Tibial nerve (tissue), 4 donors: ENCODE data around the gene SF3B4. TPM values are rescaled to one million over a fixed set of nuclear protein-coding genes. Genes with fewer than 3 reads are reported as not detected.
A peak's percentile ranks its signal among the peaks of the same experiment; 100 is the strongest.
"Not testable (repeated sequence)": the region's sequence is repeated elsewhere in the genome, so short reads cannot be mapped to it uniquely, and the experiment has no call there.

Source experiments
- DNase-seq, 2 donors: peaks; one replicate each; pipeline ENCODE4 v3.0.0-alpha.2; 2019; ENCODE audit warnings: low spot score in 2 of 2
- H3K27ac ChIP-seq, 4 donors: fragments of 200-600 bp; sonication (generic) in 3 of 4; one replicate each; pipeline ENCODE4 v1.5.1; 2017 to 2019; ENCODE audit warnings: mild to moderate bottlenecking in 1 of 4
- H3K27me3 ChIP-seq, 2 donors: fragments of 200-600 bp; sonication (generic) in 1 of 2; one replicate each; pipeline versions ENCODE4 v1.5.1 to v1.6.0; 2017 to 2019
- H3K36me3 ChIP-seq, 3 donors: fragments of 200-600 bp; sonication (generic); one replicate each; pipeline ENCODE4 v1.5.1; 2018 to 2019
- H3K4me1 ChIP-seq, 4 donors: fragments of 200-600 bp; sonication (generic) in 3 of 4; one replicate each; pipeline ENCODE4 v1.5.1; 2017 to 2019
- H3K4me3 ChIP-seq, 4 donors: fragments of 200-600 bp; sonication (generic) in 3 of 4; one replicate each; pipeline ENCODE4 v1.5.1; 2017 to 2019; ENCODE audit warnings: mild to moderate bottlenecking in 1 of 4, moderate library complexity in 1 of 4
- H3K9me3 ChIP-seq, 4 donors: fragments of 200-600 bp; sonication (generic) in 3 of 4; one replicate each; pipeline ENCODE4 v1.5.1; 2017 to 2019
- CTCF ChIP-seq, 5 experiments: fragments of 200-600 bp in 3 of 5; fragments of 450-650 bp in 2 of 5; sonication (generic) in 3 of 5; IDR thresholded peaks; one replicate each; pipeline ENCODE4 v1.5.1; 2016 to 2019; ENCODE audit warnings: antibody characterized with exemption in 5 of 5, mild to moderate bottlenecking in 3 of 5, moderate library complexity in 2 of 5
- EP300 ChIP-seq, 2 donors: sonication (generic); formaldehyde crosslinking; IDR thresholded peaks; one replicate each; pipeline ENCODE4 v1.6.1; 2017; ENCODE audit warnings: antibody characterized with exemption in 2 of 2, mild to moderate bottlenecking in 1 of 2
- POLR2A ChIP-seq, 2 donors: fragments of 450-650 bp; IDR thresholded peaks; one replicate each; pipeline ENCODE4 v1.6.1; 2017; ENCODE audit warnings: antibody characterized with exemption in 2 of 2, mild to moderate bottlenecking in 2 of 2, moderate library complexity in 2 of 2
- WGBS, 2 donors: methylation state at CpG; one replicate each; pipeline ENCODE4 v1.1.5; 2018; 5-methylcytosine and 5-hydroxymethylcytosine counted together
- total RNA-seq, 4 donors: library from RNA; depleted of rRNA; stranded (reverse); fragments of >200 nt; gene quantifications; one replicate each; pipeline ENCODE4 v1.1.0, GENCODE V29; 2016

Gene SF3B4
- total RNA-seq, 4 donors from 2014 or later, result 6.3 to 14.3 (median 9.7) TPM

DNA sequence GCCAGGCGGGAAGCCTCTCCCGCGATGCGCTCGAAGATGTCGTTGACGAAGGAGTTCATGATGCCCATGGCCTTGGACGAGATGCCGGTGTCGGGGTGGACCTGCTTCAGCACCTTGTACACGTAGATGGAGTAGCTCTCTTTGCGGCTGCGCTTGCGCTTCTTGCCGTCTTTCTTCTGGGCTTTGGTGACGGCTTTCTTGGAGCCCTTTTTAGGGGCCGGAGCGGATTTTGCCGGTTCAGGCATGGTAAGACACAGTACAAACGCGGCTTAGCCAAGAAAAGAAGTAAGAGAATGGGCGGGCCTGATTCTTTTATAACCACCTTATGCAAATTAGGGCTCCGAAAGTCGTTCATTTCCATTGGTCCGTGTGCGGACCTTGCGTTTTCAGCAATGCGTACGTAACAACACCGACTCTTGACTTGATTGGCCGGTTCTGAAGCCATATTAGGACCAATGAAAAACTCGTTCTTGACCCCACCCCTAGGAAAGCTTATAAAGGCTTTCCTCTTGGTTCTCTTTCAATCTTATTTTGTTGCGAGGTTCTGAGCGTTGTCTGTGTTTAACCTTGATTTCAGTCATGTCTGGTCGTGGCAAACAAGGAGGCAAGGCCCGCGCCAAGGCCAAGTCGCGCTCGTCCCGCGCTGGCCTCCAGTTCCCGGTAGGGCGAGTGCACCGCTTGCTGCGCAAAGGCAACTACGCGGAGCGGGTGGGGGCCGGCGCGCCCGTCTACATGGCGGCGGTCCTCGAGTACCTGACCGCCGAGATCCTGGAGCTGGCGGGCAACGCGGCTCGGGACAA lies 41.0 kb downstream of the SF3B4 start:
- TF ChIP-seq CTCF (IDR thresholded peaks at IDR 0.05) (peak in 2 of 5 experiments; percentile 31 to 34), EP300 (IDR thresholded peaks at IDR 0.05) (peak; percentile 96 to 100), POLR2A (IDR thresholded peaks at IDR 0.05) (peak; percentile 98 to 99)

GRCh38 chr1:149886121-149886395 lies 41.5 kb downstream of the SF3B4 start:
- peak overlapping the region; percentile 63 to 83 (median 72) for H3K4me3 ChIP-seq
- 0 to 1% methylated on average over 17 to 19 of the region's 19 CpGs for WGBS, 2 donors
- H3K27ac ChIP-seq, result peak overlapping the region; percentile 95 to 100 (median 96)

More for the DNA sequence above, 41.0 kb downstream of the SF3B4 start:
- H3K27me3 ChIP-seq, result no peaks in the 10 kb centered on the region
- peak overlapping the region; percentile 95 to 100 (median 100) for H3K27ac ChIP-seq
- H3K9me3 ChIP-seq, result no peaks in the 10 kb centered on the region
- peak overlapping the region; percentile 63 to 89 (median 78) for H3K4me3 ChIP-seq
- peak; percentile 70 to 96 for DNase-seq
- peaks cover 0 to 26% (median 14%) of the 10 kb centered on the region in 4 donors for H3K4me1 ChIP-seq
- WGBS, 2 donors, result 0% methylated on average over 54 to 60 of the region's 62 CpGs
- no peaks in the 10 kb centered on the region for H3K36me3 ChIP-seq

GRCh38 chr1:149885339-149886120 lies 42.1 kb downstream of the SF3B4 start:
- peak in 1 of 5 experiments; percentile 42 for TF ChIP-seq CTCF (IDR thresholded peaks at IDR 0.05)
- peak; percentile 69 to 71 for TF ChIP-seq POLR2A (IDR thresholded peaks at IDR 0.05)
- peak; percentile 39 to 88 for TF ChIP-seq EP300 (IDR thresholded peaks at IDR 0.05)
- Histone ChIP-seq H3K36me3 (no peaks in the 10 kb centered on the region), H3K27ac (peak overlapping the region; percentile 95 to 100 (median 96)), H3K9me3 (no peaks in the 10 kb centered on the region), H3K27me3 (no peaks in the 10 kb centered on the region), H3K4me3 (peak overlapping the region; percentile 63 to 83 (median 72)), H3K4me1 (peaks cover 0 to 26% (median 14%) of the 10 kb centered on the region in 4 donors)
- peak; percentile 85 to 86 for DNase-seq
- WGBS, 2 donors, result 0% methylated on average over 36 of the region's 36 CpGs

More at GRCh38 chr1:149886121-149886395, 41.5 kb downstream of the SF3B4 start:
- peaks cover 0 to 26% (median 14%) of the 10 kb centered on the region in 4 donors for H3K4me1 ChIP-seq
- not testable (repeated sequence) for H3K36me3 ChIP-seq, DNase-seq, H3K27me3 ChIP-seq, H3K9me3 ChIP-seq

- Histone ChIP-seq H3K36me3 (no peaks in the 10 kb centered on the region), H3K9me3 (no peaks in the 10 kb centered on the region), H3K4me3 (peak overlapping the region; percentile 63 to 83 (median 72)), H3K4me1 (peaks cover 0 to 26% (median 14%) of the 10 kb centered on the region in 4 donors), H3K27me3 (no peaks in the 10 kb centered on the region), H3K27ac (peak overlapping the region; percentile 95 to 100 (median 96))
- no peak for DNase-seq
- 5% methylated on average over 9 of the region's 9 CpGs for WGBS, 2 donors
- TF ChIP-seq EP300 (IDR thresholded peaks at IDR 0.05) (no peak), POLR2A (IDR thresholded peaks at IDR 0.05) (no peak), CTCF (IDR thresholded peaks at IDR 0.05) (no peak)
Observed at GRCh38 chr1:149884433-149885338, 42.9 kb downstream of the SF3B4 start.

DNA sequence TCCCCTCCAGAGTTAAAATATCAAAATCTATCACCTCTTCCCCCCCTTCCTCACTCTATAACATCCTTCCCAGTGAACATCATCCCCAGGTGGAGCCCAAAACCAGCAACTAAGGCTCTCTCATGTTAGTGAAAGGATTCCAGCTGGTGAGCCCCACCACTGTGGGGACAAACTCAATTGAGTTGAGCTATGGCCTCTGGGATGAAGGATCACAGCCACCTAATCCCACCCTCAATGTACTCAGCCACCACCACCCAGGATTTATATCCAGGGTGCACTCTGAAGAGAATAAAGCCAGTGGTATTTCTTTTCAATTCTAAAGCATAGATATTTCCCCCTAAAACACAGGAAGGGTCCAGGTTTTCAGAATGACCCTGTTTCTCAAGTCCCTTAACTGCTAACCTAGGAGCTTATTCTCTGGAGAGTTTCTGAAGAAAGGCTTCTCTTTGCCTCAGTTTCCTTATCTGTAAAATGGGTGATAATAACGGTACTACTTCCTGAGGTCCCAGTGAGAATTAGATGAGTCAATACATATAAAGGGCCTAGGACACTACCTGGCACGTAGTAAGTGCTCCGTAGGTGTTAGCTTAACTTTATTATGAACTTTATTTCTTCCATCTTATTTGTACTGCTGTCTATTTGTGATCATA lies 43.9 kb downstream of the SF3B4 start:
- no peak overlapping the region for H3K4me3 ChIP-seq
- peak overlapping the region in 1 of 4 donors; percentile 98 for H3K27ac ChIP-seq
- no peaks in the 10 kb centered on the region for H3K27me3 ChIP-seq
- 86 to 89% methylated on average over 3 of the region's 3 CpGs for WGBS, 2 donors
- H3K9me3 ChIP-seq, result no peaks in the 10 kb centered on the region
- H3K36me3 ChIP-seq, result no peaks in the 10 kb centered on the region
- no peak for DNase-seq
- TF ChIP-seq POLR2A (IDR thresholded peaks at IDR 0.05), result no peak
- no peak for TF ChIP-seq CTCF (IDR thresholded peaks at IDR 0.05)
- no peak for TF ChIP-seq EP300 (IDR thresholded peaks at IDR 0.05)
- peaks cover 0 to 19% (median 14%) of the 10 kb centered on the region in 4 donors for H3K4me1 ChIP-seq
